K562 (cell line): ENCODE measurements around the gene PLEKHA6. TPM values are rescaled to one million over a fixed set of nuclear protein-coding genes. Genes with fewer than 3 reads are reported as not detected.

Source experiments
- ATF7 ChIP-seq: fragments of 450-650 bp; IDR thresholded peaks from 2 replicates; pipeline ENCODE4 v1.7.1; 2014; ENCODE audit warnings: mild to moderate bottlenecking, moderate library complexity
- CCNT2 ChIP-seq: IDR thresholded peaks from 2 replicates; pipeline ENCODE4 v1.6.1; 2011; ENCODE audit warnings: borderline replicate concordance, low read depth, mild to moderate bottlenecking, moderate library complexity, mixed read lengths, low read length; ENCODE audit not compliant: insufficient read length; ENCODE audit errors: extremely low read depth
- CHD2 ChIP-seq: IDR thresholded peaks from 2 replicates; pipeline ENCODE4 v1.6.1; 2011; ENCODE audit warnings: low read depth, low read length
- CREB5 ChIP-seq: fragments of 250-450 bp; sonication (Bioruptor Pico); IDR thresholded peaks from 2 replicates; pipeline ENCODE4 v1.5.0; 2020; ENCODE audit warnings: mild to moderate bottlenecking
- CREM ChIP-seq: IDR thresholded peaks from 2 replicates; pipeline ENCODE4 v1.6.1; 2014; ENCODE audit warnings: antibody characterized with exemption, low read depth
- MXD1 ChIP-seq: fragments of 250-450 bp; sonication (Bioruptor Pico); IDR thresholded peaks from 2 replicates; pipeline ENCODE4 v1.8.0; 2021; ENCODE audit warnings: borderline replicate concordance, mild to moderate bottlenecking, moderate library complexity; ENCODE audit not compliant: poor library complexity, severe bottlenecking
- NFXL1 ChIP-seq: fragments of 450-650 bp; formaldehyde crosslinking; IDR thresholded peaks from 2 replicates; pipeline ENCODE4 v1.4.0; 2021; ENCODE audit warnings: mild to moderate bottlenecking
- PBX2 ChIP-seq, 2 experiments: IDR thresholded peaks in 1 of 2; conservative IDR thresholded peaks in 1 of 2; 2 replicates each; pipeline ENCODE4 v1.6.1; 2016; ENCODE audit warnings: low read depth in 2 of 2, mild to moderate bottlenecking in 1 of 2, missing compliant biosample characterization in 1 of 2, missing genetic modification characterization in 1 of 2, moderate library complexity in 1 of 2
- POLR3A ChIP-seq: IDR thresholded peaks from 2 replicates; pipeline ENCODE4 v1.6.1; 2011; ENCODE audit warnings: borderline replicate concordance, mild to moderate bottlenecking, moderate library complexity; ENCODE audit not compliant: insufficient read length, insufficient read depth; ENCODE audit errors: extremely low read depth
- RAD51 ChIP-seq: fragments of 450-650 bp; IDR thresholded peaks from 2 replicates; pipeline ENCODE4 v1.7.1; 2016; ENCODE audit warnings: low read depth, mild to moderate bottlenecking, borderline replicate concordance
- TEAD1 ChIP-seq, 2 experiments: fragments of 450-650 bp in 1 of 2; sonication (generic) in 1 of 2; formaldehyde crosslinking; IDR thresholded peaks; 2 replicates each; pipeline versions ENCODE4 v1.4.0 to v1.8.0; 2020 to 2022; ENCODE audit warnings: mild to moderate bottlenecking in 2 of 2, missing genetic modification reagents in 1 of 2
- TEAD4 ChIP-seq, 2 experiments: sonication (generic) in 1 of 2; formaldehyde crosslinking in 1 of 2; IDR thresholded peaks; 2 replicates each; pipeline versions ENCODE4 v1.6.1 to v1.8.0; 2012 to 2022; ENCODE audit warnings: borderline replicate concordance in 1 of 2, inconsistent platforms in 1 of 2, low read length in 1 of 2, mild to moderate bottlenecking in 1 of 2, missing genetic modification reagents in 1 of 2
- polyA plus RNA-seq, 8 experiments: library from polyadenylated mRNA; depleted of rRNA in 4 of 8; stranded (reverse) in 5 of 8; unstranded in 3 of 8; fragments of >200 nt; fragmentation: Nextera tagmentation in 2 of 8; fragmentation: Illumina TruSeq in 1 of 8; extraction: Ambion mirVana in 2 of 8; extraction: Trizol in 1 of 8; gene quantifications; 2 replicates each; pipeline versions ENCODE4 v1.2.1 to v1.2.3, GENCODE V29; 2011 to 2014; ENCODE audit warnings: inconsistent platforms in 1 of 8, missing spikeins in 1 of 8
- total RNA-seq, 7 experiments: library from RNA; depleted of rRNA in 6 of 7; stranded (reverse); fragments of >200 nt in 6 of 7; fragmentation: Illumina TruSeq in 2 of 7; extraction: Trizol in 2 of 7; gene quantifications; 2 replicates each; pipeline versions ENCODE4 v1.2.1 to v1.2.3, GENCODE V29; 2011 to 2021; ENCODE audit warnings: low replicate concordance in 1 of 7
- TF ChIP-seq, protein P1 (sequence below): fragments of 150-350 bp; IDR thresholded peaks from 2 replicates; pipeline ENCODE4 v1.6.1; 2014; ENCODE audit warnings: low read depth, mild to moderate bottlenecking, low read length, borderline replicate concordance
- TF ChIP-seq, protein P2 (sequence below): sonication (generic); formaldehyde crosslinking; IDR thresholded peaks from 2 replicates; pipeline ENCODE4 v1.4.0; 2020; ENCODE audit warnings: mild to moderate bottlenecking, missing genetic modification reagents

Gene PLEKHA6
- total and polyA plus RNA-seq, 9 of the 15 experiments (the other 6 are each of a cell fraction or from before 2014, with no cell fraction given), result under 0.01 to 0.33 (median 0.01) TPM; not detected in 4

GRCh38 chr1:204286831-204287421, 72.8 kb downstream of the PLEKHA6 start (continued):
- TF ChIP-seq PBX2 (CRISPR knock-in tag; IDR thresholded peaks at IDR 0.05; ENCODE audit: low read depth) (no peak), PBX2 (tag; conservative IDR thresholded peaks at IDR 0.05; ENCODE audit: low read depth) (no peak), CREB5 (CRISPR knock-in tag) (no peak), ATF7 (peak; percentile 65; the same call in 1 of the 2 replicates), CCNT2 (no peak), POLR3A (no peak), TEAD1 (CRISPR knock-in tag; IDR thresholded peaks at IDR 0.05) (0 out of 4 replicates have a peak, but pooled peaks of 1 of the 2 experiments have one; percentile 16), TEAD4 (IDR thresholded peaks at IDR 0.05; ENCODE audit: low read length) (peak; percentile 13; the same call in 1 of the 2 replicates), TEAD4 (CRISPR knock-in tag; IDR thresholded peaks at IDR 0.05; ENCODE audit: borderline replicate concordance) (no peak), MXD1 (CRISPR knock-in tag) (no peak), RAD51 (peak; percentile 75), CHD2 (no peak), CREM (no peak), NFXL1 (CRISPR knock-in tag) (no peak)
- TF ChIP-seq, protein P1, sequence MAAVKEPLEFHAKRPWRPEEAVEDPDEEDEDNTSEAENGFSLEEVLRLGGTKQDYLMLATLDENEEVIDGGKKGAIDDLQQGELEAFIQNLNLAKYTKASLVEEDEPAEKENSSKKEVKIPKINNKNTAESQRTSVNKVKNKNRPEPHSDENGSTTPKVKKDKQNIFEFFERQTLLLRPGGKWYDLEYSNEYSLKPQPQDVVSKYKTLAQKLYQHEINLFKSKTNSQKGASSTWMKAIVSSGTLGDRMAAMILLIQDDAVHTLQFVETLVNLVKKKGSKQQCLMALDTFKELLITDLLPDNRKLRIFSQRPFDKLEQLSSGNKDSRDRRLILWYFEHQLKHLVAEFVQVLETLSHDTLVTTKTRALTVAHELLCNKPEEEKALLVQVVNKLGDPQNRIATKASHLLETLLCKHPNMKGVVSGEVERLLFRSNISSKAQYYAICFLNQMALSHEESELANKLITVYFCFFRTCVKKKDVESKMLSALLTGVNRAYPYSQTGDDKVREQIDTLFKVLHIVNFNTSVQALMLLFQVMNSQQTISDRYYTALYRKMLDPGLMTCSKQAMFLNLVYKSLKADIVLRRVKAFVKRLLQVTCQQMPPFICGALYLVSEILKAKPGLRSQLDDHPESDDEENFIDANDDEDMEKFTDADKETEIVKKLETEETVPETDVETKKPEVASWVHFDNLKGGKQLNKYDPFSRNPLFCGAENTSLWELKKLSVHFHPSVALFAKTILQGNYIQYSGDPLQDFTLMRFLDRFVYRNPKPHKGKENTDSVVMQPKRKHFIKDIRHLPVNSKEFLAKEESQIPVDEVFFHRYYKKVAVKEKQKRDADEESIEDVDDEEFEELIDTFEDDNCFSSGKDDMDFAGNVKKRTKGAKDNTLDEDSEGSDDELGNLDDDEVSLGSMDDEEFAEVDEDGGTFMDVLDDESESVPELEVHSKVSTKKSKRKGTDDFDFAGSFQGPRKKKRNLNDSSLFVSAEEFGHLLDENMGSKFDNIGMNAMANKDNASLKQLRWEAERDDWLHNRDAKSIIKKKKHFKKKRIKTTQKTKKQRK, result no peak
- TF ChIP-seq, protein P2, sequence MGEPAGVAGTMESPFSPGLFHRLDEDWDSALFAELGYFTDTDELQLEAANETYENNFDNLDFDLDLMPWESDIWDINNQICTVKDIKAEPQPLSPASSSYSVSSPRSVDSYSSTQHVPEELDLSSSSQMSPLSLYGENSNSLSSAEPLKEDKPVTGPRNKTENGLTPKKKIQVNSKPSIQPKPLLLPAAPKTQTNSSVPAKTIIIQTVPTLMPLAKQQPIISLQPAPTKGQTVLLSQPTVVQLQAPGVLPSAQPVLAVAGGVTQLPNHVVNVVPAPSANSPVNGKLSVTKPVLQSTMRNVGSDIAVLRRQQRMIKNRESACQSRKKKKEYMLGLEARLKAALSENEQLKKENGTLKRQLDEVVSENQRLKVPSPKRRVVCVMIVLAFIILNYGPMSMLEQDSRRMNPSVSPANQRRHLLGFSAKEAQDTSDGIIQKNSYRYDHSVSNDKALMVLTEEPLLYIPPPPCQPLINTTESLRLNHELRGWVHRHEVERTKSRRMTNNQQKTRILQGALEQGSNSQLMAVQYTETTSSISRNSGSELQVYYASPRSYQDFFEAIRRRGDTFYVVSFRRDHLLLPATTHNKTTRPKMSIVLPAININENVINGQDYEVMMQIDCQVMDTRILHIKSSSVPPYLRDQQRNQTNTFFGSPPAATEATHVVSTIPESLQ (CRISPR knock-in tag), result no peak
